K562 (cell line): ENCODE data around the gene RCL1. TPM values are rescaled to one million over a fixed set of nuclear protein-coding genes. Genes with fewer than 3 reads are reported as not detected.

Experiments
- CHD1 ChIP-seq: fragments of 200-600 bp; sonication (generic); IDR thresholded peaks from one replicate; pipeline ENCODE4 v1.6.1; 2012; ENCODE audit warnings: mild to moderate bottlenecking, moderate library complexity, low read length, inconsistent platforms
- FOXK2 ChIP-seq, 2 experiments: fragments of 450-650 bp; IDR thresholded peaks in 1 of 2; conservative IDR thresholded peaks in 1 of 2; 2 replicates each; pipeline ENCODE4 v1.6.1; 2016; ENCODE audit warnings: low read depth in 2 of 2, mild to moderate bottlenecking in 1 of 2
- HMGN3 ChIP-seq: IDR thresholded peaks from 2 replicates; pipeline ENCODE4 v1.6.1; 2011; ENCODE audit warnings: borderline replicate concordance, low read depth, mild to moderate bottlenecking, mixed read lengths, low read length; ENCODE audit not compliant: insufficient read length; ENCODE audit errors: extremely low read depth
- MBD2 ChIP-seq: sonication (generic); IDR thresholded peaks from 2 replicates; pipeline ENCODE4 v1.6.1; 2016; ENCODE audit warnings: low read depth, borderline replicate concordance
- NFE2L1 ChIP-seq: fragments of 450-650 bp; IDR thresholded peaks from 2 replicates; pipeline ENCODE4 v1.6.1; 2016; ENCODE audit warnings: missing genetic modification characterization, low read depth, mild to moderate bottlenecking, missing compliant biosample characterization, moderate library complexity, borderline replicate concordance
- NR2C1 ChIP-seq, 2 experiments: fragments of 450-650 bp; IDR thresholded peaks; 2 replicates each; pipeline ENCODE4 v1.6.1; 2017; ENCODE audit warnings: mild to moderate bottlenecking in 2 of 2, antibody characterized with exemption in 1 of 2, inconsistent platforms in 1 of 2, missing compliant biosample characterization in 1 of 2, missing genetic modification characterization in 1 of 2
- NR4A1 ChIP-seq, 2 experiments: fragments of 250-450 bp in 1 of 2; fragments of 450-650 bp in 1 of 2; sonication (Bioruptor Pico) in 1 of 2; IDR thresholded peaks; 2 replicates each; pipeline versions ENCODE4 v1.4.0 to v1.6.1; 2016 to 2020; ENCODE audit warnings: mild to moderate bottlenecking in 2 of 2, missing compliant biosample characterization in 1 of 2, missing genetic modification characterization in 1 of 2, moderate library complexity in 1 of 2
- PHB ChIP-seq: fragments of 250-450 bp; sonication (Bioruptor Pico); IDR thresholded peaks from 2 replicates; pipeline ENCODE4 v1.5.0; 2021
- POLR2AphosphoS5 ChIP-seq: IDR thresholded peaks from 2 replicates; pipeline ENCODE4 v1.6.1; 2011; ENCODE audit warnings: mild to moderate bottlenecking, low read depth, low read length, moderate library complexity; ENCODE audit not compliant: control insufficient read depth, insufficient read depth
- SMAD4 ChIP-seq: fragments of 250-450 bp; sonication (Bioruptor Pico); conservative IDR thresholded peaks from 2 replicates; pipeline ENCODE4 v1.8.0; 2021; ENCODE audit warnings: inconsistent platforms, mild to moderate bottlenecking, moderate library complexity
- SMARCC2 ChIP-seq: fragments of 450-650 bp; IDR thresholded peaks from 2 replicates; pipeline ENCODE4 v1.6.1; 2017; ENCODE audit warnings: antibody characterized with exemption, moderate library complexity, mild to moderate bottlenecking, low read depth
- SOX6 ChIP-seq: fragments of 450-650 bp; IDR thresholded peaks from 2 replicates; pipeline ENCODE4 v1.6.1; 2014; ENCODE audit warnings: mild to moderate bottlenecking
- TCF3 ChIP-seq: sonication (generic); formaldehyde crosslinking; IDR thresholded peaks from 2 replicates; pipeline ENCODE4 v1.4.0; 2020; ENCODE audit warnings: mild to moderate bottlenecking, missing genetic modification reagents
- TRIM28 ChIP-seq: fragments of 450-650 bp; IDR thresholded peaks from 2 replicates; pipeline ENCODE4 v1.6.1; 2017
- ZFP30 ChIP-seq: fragments of 250-450 bp; sonication (Bioruptor Pico); IDR thresholded peaks from 2 replicates; pipeline ENCODE4 v1.8.0; 2022; ENCODE audit warnings: moderate library complexity, mild to moderate bottlenecking, inconsistent platforms, borderline replicate concordance
- ZNF121 ChIP-seq: sonication (generic); formaldehyde crosslinking; conservative IDR thresholded peaks from 2 replicates; pipeline ENCODE4 v1.8.0; 2022; ENCODE audit warnings: missing genetic modification reagents
- ZNF274 ChIP-seq: IDR thresholded peaks from 2 replicates; pipeline ENCODE4 v1.6.1; 2011; ENCODE audit warnings: low read depth, mild to moderate bottlenecking, low read length, moderate library complexity, borderline replicate concordance
- ZNF589 ChIP-seq: fragments of 200-800 bp; sonication (Bioruptor generic); IDR thresholded peaks from 2 replicates; pipeline ENCODE4 v1.6.1; 2016; ENCODE audit warnings: low read depth, missing genetic modification characterization, missing compliant biosample characterization
- polyA plus RNA-seq, 8 experiments: library from polyadenylated mRNA; depleted of rRNA in 4 of 8; stranded (reverse) in 5 of 8; unstranded in 3 of 8; fragments of >200 nt; fragmentation: Nextera tagmentation in 2 of 8; fragmentation: Illumina TruSeq in 1 of 8; extraction: Ambion mirVana in 2 of 8; extraction: Trizol in 1 of 8; gene quantifications; 2 replicates each; pipeline versions ENCODE4 v1.2.1 to v1.2.3, GENCODE V29; 2011 to 2014; ENCODE audit warnings: inconsistent platforms in 1 of 8, missing spikeins in 1 of 8
- total RNA-seq, 7 experiments: library from RNA; depleted of rRNA in 6 of 7; stranded (reverse); fragments of >200 nt in 6 of 7; fragmentation: Illumina TruSeq in 2 of 7; extraction: Trizol in 2 of 7; gene quantifications; 2 replicates each; pipeline versions ENCODE4 v1.2.1 to v1.2.3, GENCODE V29; 2011 to 2021; ENCODE audit warnings: low replicate concordance in 1 of 7
- TF ChIP-seq, protein P1 (sequence below): sonication (generic); formaldehyde crosslinking; IDR thresholded peaks from 2 replicates; pipeline ENCODE4 v1.9.0; 2022; ENCODE audit warnings: mild to moderate bottlenecking, missing genetic modification reagents
- TF ChIP-seq, protein P2 (sequence below): fragments of 450-650 bp; IDR thresholded peaks from 2 replicates; pipeline ENCODE4 v1.6.1; 2016
- TF ChIP-seq, protein P3 (sequence below), 2 experiments: fragments of 250-450 bp in 1 of 2; fragments of 450-650 bp in 1 of 2; sonication (Bioruptor Pico) in 1 of 2; IDR thresholded peaks; 2 replicates each; pipeline versions ENCODE4 v1.6.1 to v1.8.0; 2016 to 2021; ENCODE audit warnings: mild to moderate bottlenecking in 2 of 2, moderate library complexity in 2 of 2, missing compliant biosample characterization in 1 of 2, missing genetic modification characterization in 1 of 2
- TF ChIP-seq, protein P4 (sequence below): fragments of 200-800 bp; sonication (Bioruptor generic); IDR thresholded peaks from 2 replicates; pipeline ENCODE4 v1.6.1; 2017; ENCODE audit warnings: missing genetic modification characterization, missing compliant biosample characterization
- TF ChIP-seq, protein P5 (sequence below): fragments of 450-650 bp; conservative IDR thresholded peaks from 2 replicates; pipeline ENCODE4 v1.6.1; 2016; ENCODE audit warnings: missing genetic modification characterization, low read depth, mild to moderate bottlenecking, missing compliant biosample characterization, moderate library complexity

The RCL1 gene
- total and polyA plus RNA-seq, 9 of the 15 experiments (the other 6 are each of a cell fraction or from before 2014, with no cell fraction given), result 24.0 to 67.7 (median 38.6) TPM

DNA sequence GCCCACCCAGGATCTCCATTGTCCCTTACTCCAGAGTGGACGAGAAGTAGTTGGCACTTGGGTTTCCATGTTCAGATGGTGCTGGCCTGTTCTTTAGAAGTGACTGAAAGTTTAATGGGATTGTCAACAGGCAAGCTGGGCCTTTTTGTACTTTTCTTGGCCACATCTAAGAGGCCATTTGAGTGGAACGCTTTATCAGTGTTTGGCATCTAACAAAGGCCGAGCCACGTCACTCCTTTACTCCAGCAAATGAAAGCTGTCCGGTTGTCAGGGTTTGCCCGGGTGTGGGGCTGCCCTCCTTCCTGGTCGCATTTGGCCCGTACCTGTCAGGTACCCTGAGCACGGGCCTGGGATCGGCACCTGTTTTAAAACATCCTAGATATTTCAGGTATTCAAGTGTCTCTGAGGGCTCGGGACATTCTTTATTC lies 71.5 kb downstream of the RCL1 start (continued):
- 0 out of 2 replicates have a peak, but pooled peaks have one; percentile 9 for TF ChIP-seq POLR2AphosphoS5
- TF ChIP-seq NFE2L1, result no peak
- TF ChIP-seq MBD2, result no peak
- peak; percentile 18; the same call in 1 of the 2 replicates for TF ChIP-seq SOX6
- TF ChIP-seq TRIM28, result no peak
- TF ChIP-seq PHB (CRISPR knock-in tag), result no peak
- TF ChIP-seq, protein P1, sequence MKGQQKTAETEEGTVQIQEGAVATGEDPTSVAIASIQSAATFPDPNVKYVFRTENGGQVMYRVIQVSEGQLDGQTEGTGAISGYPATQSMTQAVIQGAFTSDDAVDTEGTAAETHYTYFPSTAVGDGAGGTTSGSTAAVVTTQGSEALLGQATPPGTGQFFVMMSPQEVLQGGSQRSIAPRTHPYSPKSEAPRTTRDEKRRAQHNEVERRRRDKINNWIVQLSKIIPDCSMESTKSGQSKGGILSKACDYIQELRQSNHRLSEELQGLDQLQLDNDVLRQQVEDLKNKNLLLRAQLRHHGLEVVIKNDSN (CRISPR knock-in tag), result no peak
- no peak for TF ChIP-seq CHD1
- no peak for TF ChIP-seq ZFP30 (CRISPR knock-in tag)
- TF ChIP-seq HMGN3, result no peak
- no peak for TF ChIP-seq NR4A1 (CRISPR knock-in tag; IDR thresholded peaks at IDR 0.05)
- TF ChIP-seq NR4A1 (tag; IDR thresholded peaks at IDR 0.05), result peak; percentile 80; the same call in 1 of the 2 replicates
- TF ChIP-seq ZNF121 (CRISPR knock-in tag), result no peak
- no peak for TF ChIP-seq SMARCC2
- TF ChIP-seq TCF3 (CRISPR knock-in tag), result no peak
- TF ChIP-seq NR2C1 (IDR thresholded peaks at IDR 0.05), result no peak
- TF ChIP-seq NR2C1 (tag; IDR thresholded peaks at IDR 0.05), result peak; percentile 39
- TF ChIP-seq, protein P2, sequence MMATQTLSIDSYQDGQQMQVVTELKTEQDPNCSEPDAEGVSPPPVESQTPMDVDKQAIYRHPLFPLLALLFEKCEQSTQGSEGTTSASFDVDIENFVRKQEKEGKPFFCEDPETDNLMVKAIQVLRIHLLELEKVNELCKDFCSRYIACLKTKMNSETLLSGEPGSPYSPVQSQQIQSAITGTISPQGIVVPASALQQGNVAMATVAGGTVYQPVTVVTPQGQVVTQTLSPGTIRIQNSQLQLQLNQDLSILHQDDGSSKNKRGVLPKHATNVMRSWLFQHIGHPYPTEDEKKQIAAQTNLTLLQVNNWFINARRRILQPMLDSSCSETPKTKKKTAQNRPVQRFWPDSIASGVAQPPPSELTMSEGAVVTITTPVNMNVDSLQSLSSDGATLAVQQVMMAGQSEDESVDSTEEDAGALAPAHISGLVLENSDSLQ, result peak; percentile 30; the same call in 1 of the 2 replicates
- TF ChIP-seq, protein P3, sequence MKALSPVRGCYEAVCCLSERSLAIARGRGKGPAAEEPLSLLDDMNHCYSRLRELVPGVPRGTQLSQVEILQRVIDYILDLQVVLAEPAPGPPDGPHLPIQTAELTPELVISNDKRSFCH (CRISPR knock-in tag; IDR thresholded peaks at IDR 0.05), result no peak
- TF ChIP-seq, protein P3 (tag; IDR thresholded peaks at IDR 0.05), result 0 out of 2 replicates have a peak, but pooled peaks have one; percentile 53
- TF ChIP-seq FOXK2 (conservative IDR thresholded peaks at IDR 0.05 in 1 of 2, IDR thresholded peaks at IDR 0.05 in 1 of 2; ENCODE audit: low read depth in 2 of 2), result no peak
- 0 out of 2 replicates have a peak, but pooled peaks have one; percentile 33 for TF ChIP-seq ZNF589 (CRISPR knock-in tag)
- TF ChIP-seq, protein P4, sequence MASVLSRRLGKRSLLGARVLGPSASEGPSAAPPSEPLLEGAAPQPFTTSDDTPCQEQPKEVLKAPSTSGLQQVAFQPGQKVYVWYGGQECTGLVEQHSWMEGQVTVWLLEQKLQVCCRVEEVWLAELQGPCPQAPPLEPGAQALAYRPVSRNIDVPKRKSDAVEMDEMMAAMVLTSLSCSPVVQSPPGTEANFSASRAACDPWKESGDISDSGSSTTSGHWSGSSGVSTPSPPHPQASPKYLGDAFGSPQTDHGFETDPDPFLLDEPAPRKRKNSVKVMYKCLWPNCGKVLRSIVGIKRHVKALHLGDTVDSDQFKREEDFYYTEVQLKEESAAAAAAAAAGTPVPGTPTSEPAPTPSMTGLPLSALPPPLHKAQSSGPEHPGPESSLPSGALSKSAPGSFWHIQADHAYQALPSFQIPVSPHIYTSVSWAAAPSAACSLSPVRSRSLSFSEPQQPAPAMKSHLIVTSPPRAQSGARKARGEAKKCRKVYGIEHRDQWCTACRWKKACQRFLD (CRISPR knock-in tag), result 0 out of 2 replicates have a peak, but pooled peaks have one; percentile 24
- TF ChIP-seq, protein P5, sequence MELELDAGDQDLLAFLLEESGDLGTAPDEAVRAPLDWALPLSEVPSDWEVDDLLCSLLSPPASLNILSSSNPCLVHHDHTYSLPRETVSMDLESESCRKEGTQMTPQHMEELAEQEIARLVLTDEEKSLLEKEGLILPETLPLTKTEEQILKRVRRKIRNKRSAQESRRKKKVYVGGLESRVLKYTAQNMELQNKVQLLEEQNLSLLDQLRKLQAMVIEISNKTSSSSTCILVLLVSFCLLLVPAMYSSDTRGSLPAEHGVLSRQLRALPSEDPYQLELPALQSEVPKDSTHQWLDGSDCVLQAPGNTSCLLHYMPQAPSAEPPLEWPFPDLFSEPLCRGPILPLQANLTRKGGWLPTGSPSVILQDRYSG (tag), result peak; percentile 73
- TF ChIP-seq SMAD4 (CRISPR knock-in tag), result 0 out of 2 replicates have a peak, but pooled peaks have one; percentile 28
- TF ChIP-seq ZNF274, result no peak
